Measurements from ENCODE around the gene CNTNAP2. TPM values are rescaled to one million over a fixed set of nuclear protein-coding genes. Genes with fewer than 3 reads are reported as not detected.

CNTNAP2 gene
- total and polyA plus RNA-seq, 4 donors, result 0.14 to 2.3 (median 1.1) TPM

- no peaks in the 10 kb centered on the region for H3K9me3 ChIP-seq (ENCODE audit: control insufficient read depth in 4 of 4, low read length in 3 of 4)
- 78% methylated on average over 5 of the region's 5 CpGs for WGBS
- H3K4me3 ChIP-seq (ENCODE audit: low read depth in 1 of 3, low read length in 3 of 3), result no peak overlapping the region
- no peak overlapping the region for H3K27ac ChIP-seq (ENCODE audit: low read depth in 1 of 2, low read length in 2 of 2)
- no peaks in the 10 kb centered on the region for H3K36me3 ChIP-seq (ENCODE audit: control insufficient read depth in 4 of 4, insufficient read depth in 3 of 4, low read depth in 1 of 4, low read length in 3 of 4)
- TF ChIP-seq YY1 (IDR thresholded peaks at IDR 0.05), result no peak
- TF ChIP-seq SP1 (IDR thresholded peaks at IDR 0.05), result no peak
- no peak for TF ChIP-seq JUND (IDR thresholded peaks at IDR 0.05)
- no peaks in the 10 kb centered on the region for H3K27me3 ChIP-seq (ENCODE audit: control insufficient read depth in 4 of 4, insufficient read depth in 4 of 4, low read length in 3 of 4)
- no peak for DNase-seq (ENCODE audit: low spot score)
- no peaks in the 10 kb centered on the region for H3K4me1 ChIP-seq (ENCODE audit: control insufficient read depth in 4 of 4, insufficient read depth in 4 of 4, low read length in 3 of 4)
- no peak overlapping the region for H3K9ac ChIP-seq (ENCODE audit: low read depth in 1 of 2, low read length in 2 of 2)
These were observed 1119.2 kb downstream of the CNTNAP2 start for GRCh38 chr7:147235645-147236382.

- no peak for DNase-seq (ENCODE audit: low spot score)
- no peak overlapping the region for H3K27ac ChIP-seq (ENCODE audit: low read depth in 1 of 2, low read length in 2 of 2)
- H3K4me1 ChIP-seq (ENCODE audit: control insufficient read depth in 4 of 4, insufficient read depth in 4 of 4, low read length in 3 of 4), result no peaks in the 10 kb centered on the region
- TF ChIP-seq YY1 (IDR thresholded peaks at IDR 0.05) (no peak), REST (IDR thresholded peaks at IDR 0.05) (no peak), GABPA (IDR thresholded peaks at IDR 0.05 in 1 of 2, conservative IDR thresholded peaks at IDR 0.05 in 1 of 2) (no peak), EGR1 (IDR thresholded peaks at IDR 0.05; ENCODE audit: low read depth in 2 of 2) (no peak), FOXA1 (IDR thresholded peaks at IDR 0.05) (no peak), CTCF (IDR thresholded peaks at IDR 0.05; ENCODE audit: low read depth, low read length, missing input control) (no peak), TAF1 (conservative IDR thresholded peaks at IDR 0.05) (no peak), ATF3 (IDR thresholded peaks at IDR 0.05) (no peak), NR2F2 (IDR thresholded peaks at IDR 0.05) (no peak), HNF4G (IDR thresholded peaks at IDR 0.05) (no peak), RXRA (IDR thresholded peaks at IDR 0.05) (no peak), ZBTB33 (IDR thresholded peaks at IDR 0.05) (no peak)
- H3K36me3 ChIP-seq (ENCODE audit: control insufficient read depth in 4 of 4, insufficient read depth in 3 of 4, low read depth in 1 of 4, low read length in 3 of 4), result no peaks in the 10 kb centered on the region
- H3K9me3 ChIP-seq (ENCODE audit: control insufficient read depth in 4 of 4, low read length in 3 of 4), result no peaks in the 10 kb centered on the region
- H3K27me3 ChIP-seq (ENCODE audit: control insufficient read depth in 4 of 4, insufficient read depth in 4 of 4, low read length in 3 of 4), result no peaks in the 10 kb centered on the region
- WGBS, result 45% methylated on average over 5 of the region's 5 CpGs
- no peak overlapping the region for H3K4me3 ChIP-seq (ENCODE audit: low read depth in 1 of 3, low read length in 3 of 3)
- no peak overlapping the region for H3K9ac ChIP-seq (ENCODE audit: low read depth in 1 of 2, low read length in 2 of 2)
These were observed 1123.9 kb downstream of the CNTNAP2 start for GRCh38 chr7:147240468-147240867.
